IPS DF 4.7 (cell line): Measurements from ENCODE around the gene ACTL8.

ENCODE experiments used
- DNase-seq: peaks from one replicate; pipeline ENCODE4 v3.0.0-alpha.2; 2013; ENCODE audit warnings: low spot score; ENCODE audit errors: extremely low read depth

ACTL8 gene

DNA sequence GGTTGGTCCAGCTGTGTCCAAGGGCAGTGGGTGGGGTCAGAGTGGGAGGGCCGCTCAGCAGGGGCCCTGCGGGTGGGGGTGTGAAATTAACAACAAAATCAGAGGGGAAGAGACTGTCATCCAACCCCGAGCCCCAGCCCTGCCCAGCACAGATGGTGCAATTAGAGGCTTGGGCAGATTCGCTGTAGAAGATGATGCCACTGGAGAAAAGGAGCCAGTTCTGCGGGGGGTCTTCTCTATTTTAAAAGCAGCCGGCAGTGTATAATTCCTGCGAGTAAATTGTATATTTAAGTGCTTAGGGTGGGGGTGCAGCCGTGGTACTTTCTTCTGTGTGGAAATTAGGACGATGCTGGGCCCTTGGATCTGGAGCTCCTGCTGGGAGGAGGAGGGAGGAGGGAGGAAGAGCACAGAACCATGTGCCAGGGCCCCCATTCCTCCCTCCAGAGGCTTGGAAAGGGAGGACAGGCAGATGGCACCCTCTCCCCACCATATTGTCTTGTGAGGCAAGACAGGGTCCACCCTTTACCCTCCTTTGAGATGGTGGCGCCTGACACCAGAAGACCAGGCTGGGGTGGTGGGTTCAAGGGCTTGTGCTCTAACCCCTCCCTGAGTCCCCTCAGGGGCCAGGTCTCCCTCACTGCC is 89.2 kb downstream of the ACTL8 start:
- no peak for DNase-seq

DNA sequence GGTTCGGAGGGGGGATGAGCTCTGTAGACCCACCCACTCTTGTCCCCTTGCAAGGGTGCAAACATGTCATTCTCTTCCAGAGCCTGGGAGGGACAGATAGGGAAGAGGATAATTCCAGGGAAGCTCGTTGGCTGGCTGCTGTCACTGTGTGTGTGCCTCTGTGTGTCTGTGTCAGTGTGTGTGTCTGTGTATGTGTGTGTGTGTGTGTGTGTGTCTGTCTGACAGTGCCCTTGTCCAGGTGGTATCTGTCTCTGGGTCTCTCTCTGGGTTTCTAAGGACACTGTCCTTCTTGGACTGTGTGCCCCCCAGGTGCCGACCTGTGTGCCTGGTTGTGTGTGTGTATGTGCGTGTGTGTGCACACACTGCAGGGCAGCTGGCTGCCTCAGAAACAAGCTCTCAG is 90.5 kb downstream of the ACTL8 start:
- DNase-seq = no peak

GRCh38 chr1:17846341-17846740 is 91.2 kb downstream of the ACTL8 start:
- DNase-seq = no peak

DNA sequence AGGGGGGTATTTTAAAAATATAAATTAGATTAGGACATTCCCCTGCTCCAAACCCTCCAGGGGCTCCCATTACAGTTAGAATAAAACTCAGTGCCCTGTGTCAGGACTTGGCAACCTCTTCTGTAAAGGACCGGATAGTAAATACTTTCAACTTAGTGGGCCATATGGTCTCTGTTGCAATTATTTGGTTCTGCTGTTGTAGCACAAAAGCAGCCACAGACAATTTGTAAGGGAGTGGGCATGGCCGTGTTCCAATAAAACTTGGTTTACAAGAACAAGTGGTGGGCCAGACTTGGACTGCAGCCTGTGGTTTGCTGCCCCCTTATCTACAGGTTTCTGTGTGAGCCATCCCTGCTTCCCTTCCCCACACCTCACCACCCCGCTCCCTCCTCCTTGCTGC is 92.0 kb downstream of the ACTL8 start:
- DNase-seq = no peak

DNA sequence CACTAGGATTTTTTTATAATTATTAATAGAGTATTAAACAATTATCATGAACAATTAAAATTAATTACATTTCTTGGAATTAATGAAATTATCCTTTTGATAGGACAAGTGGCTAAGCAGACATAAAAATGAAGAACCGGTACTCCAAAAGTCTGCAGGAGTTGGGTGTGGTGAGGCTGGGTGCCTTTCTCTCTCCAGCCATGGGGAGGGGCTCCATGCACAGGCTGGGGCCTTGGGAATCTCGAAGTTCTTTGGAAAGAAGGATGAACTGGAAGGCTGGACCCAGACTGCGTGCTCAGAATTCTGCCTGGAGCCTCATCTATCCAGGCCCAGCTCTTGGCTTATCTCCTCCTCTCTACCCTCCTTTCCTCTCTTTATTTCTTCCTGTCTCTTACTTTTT is 94.1 kb downstream of the ACTL8 start:
- no peak for DNase-seq

GRCh38 chr1:17851056-17851455 is 95.9 kb downstream of the ACTL8 start:
- DNase-seq = no peak

- DNase-seq = no peak
These were observed 97.2 kb downstream of the ACTL8 start for GRCh38 chr1:17852383-17852782.

- DNase-seq = no peak
These were observed 98.3 kb downstream of the ACTL8 start for GRCh38 chr1:17853241-17853935.

DNA sequence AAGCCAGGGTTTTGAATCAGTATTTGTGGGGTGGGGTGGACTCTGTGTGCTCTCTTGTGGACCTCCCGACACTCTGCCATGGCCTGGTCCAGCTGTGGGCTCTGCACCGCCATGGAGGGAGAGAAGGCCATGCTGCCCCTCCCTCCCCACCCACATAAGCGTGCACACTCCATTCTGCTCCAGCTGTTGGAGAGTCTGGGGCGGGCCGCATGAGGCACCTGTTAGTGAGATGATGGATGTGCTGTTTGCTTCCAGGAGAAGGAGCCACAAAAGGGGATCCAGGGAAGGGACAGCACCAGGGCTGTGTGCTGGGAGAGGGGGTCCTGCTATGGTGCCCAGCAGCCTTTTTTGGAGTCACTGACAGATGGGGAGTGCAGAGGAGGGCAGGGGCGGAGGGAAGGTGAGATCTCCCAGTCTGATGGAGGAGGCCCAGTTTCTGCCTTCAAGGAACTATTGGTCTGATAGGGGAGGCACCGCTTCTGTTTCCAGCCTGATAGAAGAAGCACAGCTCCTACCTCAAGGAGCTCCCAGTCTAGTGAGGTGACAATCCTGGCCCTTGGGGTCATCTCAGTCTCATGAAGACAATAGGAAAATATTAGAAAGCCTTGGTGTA is 101.5 kb downstream of the ACTL8 start:
- DNase-seq = no peak

DNA sequence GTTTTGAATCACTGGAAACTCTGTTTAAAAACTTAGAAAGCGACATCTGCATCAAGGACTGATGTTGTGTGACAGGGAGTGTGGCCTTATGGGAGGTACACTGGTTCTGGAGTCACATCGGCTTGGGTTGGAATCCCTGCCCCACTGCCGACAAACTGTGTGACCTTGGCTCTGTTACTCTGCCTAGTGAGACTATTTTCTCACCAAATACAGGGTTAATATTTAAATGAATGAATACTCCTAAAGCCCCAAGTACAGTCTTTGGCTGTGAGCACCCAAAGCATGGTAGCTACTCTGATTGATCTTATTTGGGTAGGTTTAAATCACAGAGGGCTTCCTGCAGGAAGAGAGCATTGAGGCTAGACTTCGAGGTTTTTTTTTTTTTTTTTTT is 102.0 kb downstream of the ACTL8 start:
- no peak for DNase-seq

DNA sequence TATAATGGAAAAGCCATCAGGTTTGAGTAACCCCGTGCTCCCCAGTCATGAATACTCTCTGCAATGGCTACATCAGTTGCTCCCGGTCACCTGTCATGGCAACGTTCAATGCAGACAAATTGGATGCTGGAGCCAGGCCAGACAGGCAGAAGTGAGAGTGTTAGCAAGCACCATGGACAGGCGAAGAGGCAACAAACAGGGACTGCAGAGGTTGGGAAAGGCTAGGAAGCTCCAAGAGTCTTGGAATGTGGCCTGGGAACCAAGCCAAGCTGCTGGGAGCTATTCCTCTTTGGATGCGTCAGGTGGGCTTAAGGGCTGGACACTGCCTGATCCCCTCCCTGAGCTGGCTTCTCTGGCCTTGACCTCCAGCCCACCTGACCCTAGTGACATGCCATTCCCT is 102.9 kb downstream of the ACTL8 start:
- no peak for DNase-seq

DNA sequence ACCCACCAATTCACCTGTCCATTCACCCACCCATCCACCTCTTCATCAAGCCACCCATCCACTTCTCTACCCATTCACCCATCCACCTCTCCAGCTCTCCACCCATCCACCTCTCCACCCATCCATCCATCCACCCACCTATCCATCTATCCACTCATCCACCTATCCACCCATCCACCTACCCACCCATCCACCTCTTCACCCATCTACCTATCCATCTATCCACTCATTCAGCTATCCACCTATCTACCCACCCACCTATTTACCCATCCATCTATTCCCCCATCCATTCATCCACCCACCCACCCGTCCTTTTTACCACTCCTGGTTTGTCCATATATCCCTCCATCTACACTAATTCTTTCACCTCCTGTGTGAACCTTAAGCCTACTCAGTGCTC is 105.7 kb downstream of the ACTL8 start:
- DNase-seq = no peak

DNA sequence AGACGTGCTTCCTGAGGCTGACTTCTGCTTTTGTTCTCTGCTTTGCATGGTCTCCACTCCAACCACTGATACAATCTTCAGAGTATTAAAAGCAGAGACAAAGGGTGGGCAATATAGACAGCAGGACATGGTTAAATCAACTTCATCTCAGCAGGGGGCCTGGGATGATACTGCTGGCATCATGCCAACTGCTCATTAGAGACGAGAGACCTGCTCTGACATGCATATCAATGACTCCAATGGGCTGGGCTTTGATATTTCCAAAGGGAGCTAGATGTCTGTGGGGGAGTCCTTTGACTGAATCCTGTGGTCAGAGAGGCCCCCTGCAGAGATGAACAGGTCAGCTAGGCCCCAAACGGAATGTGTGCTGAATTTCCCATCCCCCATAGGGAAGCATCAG is 106.6 kb downstream of the ACTL8 start:
- DNase-seq = no peak

- DNase-seq = no peak
These were observed 107.0 kb downstream of the ACTL8 start for GRCh38 chr1:17862121-17862520.

- no peak for DNase-seq
These were observed 111.0 kb downstream of the ACTL8 start for GRCh38 chr1:17865912-17866739.

GRCh38 chr1:17866740-17867029 is 111.6 kb downstream of the ACTL8 start:
- DNase-seq = no peak

- DNase-seq = no peak
These were observed 112.3 kb downstream of the ACTL8 start for GRCh38 chr1:17867470-17867869.

- DNase-seq = no peak
These were observed 114.7 kb downstream of the ACTL8 start for GRCh38 chr1:17869815-17870214.

GRCh38 chr1:17870679-17871078 is 115.5 kb downstream of the ACTL8 start:
- DNase-seq = no peak

- no peak for DNase-seq
These were observed 118.0 kb downstream of the ACTL8 start for GRCh38 chr1:17873007-17873675.

DNA sequence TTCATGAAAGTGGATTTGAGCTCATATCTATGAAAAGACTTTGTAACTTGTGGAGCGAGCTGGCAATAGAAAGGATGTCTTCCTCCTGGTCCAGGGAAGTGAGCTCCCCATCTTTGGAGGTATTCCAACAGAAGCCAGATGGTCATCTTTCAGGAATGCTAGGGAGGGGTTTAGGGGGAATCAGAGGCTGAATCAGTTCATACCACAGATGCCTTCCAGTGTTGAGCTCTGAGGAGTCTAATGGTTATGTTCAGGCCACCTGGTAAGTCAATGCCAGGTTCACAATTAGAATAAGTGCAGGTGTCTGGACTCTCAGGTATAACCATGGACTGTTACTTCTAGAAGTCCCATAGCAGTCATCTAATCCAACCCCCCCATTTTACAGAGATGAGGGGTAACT is 119.1 kb downstream of the ACTL8 start:
- DNase-seq = no peak

DNA sequence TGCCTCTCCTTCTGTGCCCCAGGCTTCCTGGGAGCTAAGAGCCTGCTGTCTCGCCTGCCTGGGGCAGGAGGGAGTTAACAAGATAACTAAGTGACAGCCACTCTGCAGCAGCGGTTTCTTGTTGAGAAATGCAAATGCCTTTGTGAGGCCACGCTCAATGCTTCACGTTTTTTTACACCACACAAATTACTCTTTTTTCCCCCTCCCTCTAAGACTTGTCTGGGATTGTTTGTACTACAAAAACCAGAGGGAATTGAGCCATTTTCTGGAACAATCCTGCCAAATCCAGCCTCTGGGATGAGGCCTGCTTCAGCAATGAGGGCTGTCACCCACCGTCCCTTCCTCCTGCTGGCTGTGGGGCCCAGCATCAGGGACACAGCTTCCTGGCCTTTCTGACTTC is 119.6 kb downstream of the ACTL8 start:
- DNase-seq = no peak
